ENCODE measurements around the gene PLEKHJ1. TPM values are rescaled to one million over a fixed set of nuclear protein-coding genes. Genes with fewer than 3 reads are reported as not detected.

Gene PLEKHJ1
- total and polyA plus RNA-seq, 2 of the 13 experiments (the other 11 are each of a cell fraction or from before 2014, with no cell fraction given), result 70.5 to 130 TPM

DNA sequence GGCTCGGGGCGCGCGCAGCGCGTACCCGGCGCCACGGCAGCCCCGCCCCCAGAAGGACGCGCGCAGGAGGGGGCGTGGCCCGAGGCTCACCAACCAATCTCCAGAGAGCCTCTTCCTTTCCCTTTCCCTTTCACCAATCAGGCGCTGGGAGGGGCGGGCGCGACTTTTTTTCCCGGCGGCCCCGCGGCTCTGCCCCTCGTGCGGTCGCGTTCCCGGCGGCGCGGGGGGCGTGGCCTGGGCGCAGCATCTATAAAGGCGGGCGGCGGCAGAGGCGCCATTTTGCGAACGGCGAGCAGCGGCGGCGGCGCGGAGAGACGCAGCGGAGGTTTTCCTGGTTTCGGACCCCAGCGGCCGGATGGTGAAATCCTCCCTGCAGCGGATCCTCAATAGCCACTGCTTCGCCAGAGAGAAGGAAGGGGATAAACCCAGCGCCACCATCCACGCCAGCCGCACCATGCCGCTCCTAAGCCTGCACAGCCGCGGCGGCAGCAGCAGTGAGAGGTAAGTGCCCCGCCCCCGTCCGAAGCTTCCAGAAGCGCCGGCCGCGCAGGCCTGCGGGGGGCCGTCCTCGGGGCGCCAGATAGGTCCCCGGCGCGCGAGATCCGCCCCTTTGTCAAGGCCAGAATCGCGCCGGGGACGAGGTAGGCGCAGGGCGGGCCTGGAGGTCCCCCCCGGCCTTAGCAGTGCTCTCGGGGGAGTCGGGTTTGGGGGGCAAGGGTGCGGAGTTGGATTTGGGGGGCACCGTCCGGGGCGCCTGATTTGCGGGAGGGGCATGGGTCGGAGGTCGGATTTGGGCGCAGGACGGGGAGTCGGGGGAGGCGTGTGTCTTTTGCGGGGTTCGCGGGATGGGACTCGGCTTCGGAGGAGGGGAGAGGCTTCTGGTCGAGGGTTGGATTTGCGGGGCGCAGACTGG, 33.4 kb upstream of the PLEKHJ1 start (continued):
- TF ChIP-seq, protein P1, sequence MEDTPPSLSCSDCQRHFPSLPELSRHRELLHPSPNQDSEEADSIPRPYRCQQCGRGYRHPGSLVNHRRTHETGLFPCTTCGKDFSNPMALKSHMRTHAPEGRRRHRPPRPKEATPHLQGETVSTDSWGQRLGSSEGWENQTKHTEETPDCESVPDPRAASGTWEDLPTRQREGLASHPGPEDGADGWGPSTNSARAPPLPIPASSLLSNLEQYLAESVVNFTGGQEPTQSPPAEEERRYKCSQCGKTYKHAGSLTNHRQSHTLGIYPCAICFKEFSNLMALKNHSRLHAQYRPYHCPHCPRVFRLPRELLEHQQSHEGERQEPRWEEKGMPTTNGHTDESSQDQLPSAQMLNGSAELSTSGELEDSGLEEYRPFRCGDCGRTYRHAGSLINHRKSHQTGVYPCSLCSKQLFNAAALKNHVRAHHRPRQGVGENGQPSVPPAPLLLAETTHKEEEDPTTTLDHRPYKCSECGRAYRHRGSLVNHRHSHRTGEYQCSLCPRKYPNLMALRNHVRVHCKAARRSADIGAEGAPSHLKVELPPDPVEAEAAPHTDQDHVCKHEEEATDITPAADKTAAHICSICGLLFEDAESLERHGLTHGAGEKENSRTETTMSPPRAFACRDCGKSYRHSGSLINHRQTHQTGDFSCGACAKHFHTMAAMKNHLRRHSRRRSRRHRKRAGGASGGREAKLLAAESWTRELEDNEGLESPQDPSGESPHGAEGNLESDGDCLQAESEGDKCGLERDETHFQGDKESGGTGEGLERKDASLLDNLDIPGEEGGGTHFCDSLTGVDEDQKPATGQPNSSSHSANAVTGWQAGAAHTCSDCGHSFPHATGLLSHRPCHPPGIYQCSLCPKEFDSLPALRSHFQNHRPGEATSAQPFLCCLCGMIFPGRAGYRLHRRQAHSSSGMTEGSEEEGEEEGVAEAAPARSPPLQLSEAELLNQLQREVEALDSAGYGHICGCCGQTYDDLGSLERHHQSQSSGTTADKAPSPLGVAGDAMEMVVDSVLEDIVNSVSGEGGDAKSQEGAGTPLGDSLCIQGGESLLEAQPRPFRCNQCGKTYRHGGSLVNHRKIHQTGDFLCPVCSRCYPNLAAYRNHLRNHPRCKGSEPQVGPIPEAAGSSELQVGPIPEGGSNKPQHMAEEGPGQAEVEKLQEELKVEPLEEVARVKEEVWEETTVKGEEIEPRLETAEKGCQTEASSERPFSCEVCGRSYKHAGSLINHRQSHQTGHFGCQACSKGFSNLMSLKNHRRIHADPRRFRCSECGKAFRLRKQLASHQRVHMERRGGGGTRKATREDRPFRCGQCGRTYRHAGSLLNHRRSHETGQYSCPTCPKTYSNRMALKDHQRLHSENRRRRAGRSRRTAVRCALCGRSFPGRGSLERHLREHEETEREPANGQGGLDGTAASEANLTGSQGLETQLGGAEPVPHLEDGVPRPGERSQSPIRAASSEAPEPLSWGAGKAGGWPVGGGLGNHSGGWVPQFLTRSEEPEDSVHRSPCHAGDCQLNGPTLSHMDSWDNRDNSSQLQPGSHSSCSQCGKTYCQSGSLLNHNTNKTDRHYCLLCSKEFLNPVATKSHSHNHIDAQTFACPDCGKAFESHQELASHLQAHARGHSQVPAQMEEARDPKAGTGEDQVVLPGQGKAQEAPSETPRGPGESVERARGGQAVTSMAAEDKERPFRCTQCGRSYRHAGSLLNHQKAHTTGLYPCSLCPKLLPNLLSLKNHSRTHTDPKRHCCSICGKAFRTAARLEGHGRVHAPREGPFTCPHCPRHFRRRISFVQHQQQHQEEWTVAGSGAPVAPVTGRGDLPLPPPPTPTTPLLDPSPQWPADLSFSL (CRISPR knock-in tag; IDR thresholded peaks at IDR 0.05), result no peak
- no peak for TF ChIP-seq ZNF7 (CRISPR knock-in tag; IDR thresholded peaks at IDR 0.05)
- TF ChIP-seq SETDB1 (CRISPR knock-in tag; IDR thresholded peaks at IDR 0.05; ENCODE audit: borderline replicate concordance), result no peak
- TF ChIP-seq RFXANK (CRISPR knock-in tag; IDR thresholded peaks at IDR 0.05), result peak; percentile 39; the same call in 1 of the 2 replicates
- TF ChIP-seq ZNF441 (CRISPR knock-in tag; IDR thresholded peaks at IDR 0.05; ENCODE audit: borderline replicate concordance), result peak; percentile 36; the same call in 1 of the 2 replicates
- TF ChIP-seq, protein P2, sequence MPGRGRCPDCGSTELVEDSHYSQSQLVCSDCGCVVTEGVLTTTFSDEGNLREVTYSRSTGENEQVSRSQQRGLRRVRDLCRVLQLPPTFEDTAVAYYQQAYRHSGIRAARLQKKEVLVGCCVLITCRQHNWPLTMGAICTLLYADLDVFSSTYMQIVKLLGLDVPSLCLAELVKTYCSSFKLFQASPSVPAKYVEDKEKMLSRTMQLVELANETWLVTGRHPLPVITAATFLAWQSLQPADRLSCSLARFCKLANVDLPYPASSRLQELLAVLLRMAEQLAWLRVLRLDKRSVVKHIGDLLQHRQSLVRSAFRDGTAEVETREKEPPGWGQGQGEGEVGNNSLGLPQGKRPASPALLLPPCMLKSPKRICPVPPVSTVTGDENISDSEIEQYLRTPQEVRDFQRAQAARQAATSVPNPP (CRISPR knock-in tag; IDR thresholded peaks at IDR 0.05), result no peak
- no peak for TF ChIP-seq ARID2 (CRISPR knock-in tag; IDR thresholded peaks at IDR 0.05; ENCODE audit: borderline replicate concordance)
- TF ChIP-seq, protein P3, sequence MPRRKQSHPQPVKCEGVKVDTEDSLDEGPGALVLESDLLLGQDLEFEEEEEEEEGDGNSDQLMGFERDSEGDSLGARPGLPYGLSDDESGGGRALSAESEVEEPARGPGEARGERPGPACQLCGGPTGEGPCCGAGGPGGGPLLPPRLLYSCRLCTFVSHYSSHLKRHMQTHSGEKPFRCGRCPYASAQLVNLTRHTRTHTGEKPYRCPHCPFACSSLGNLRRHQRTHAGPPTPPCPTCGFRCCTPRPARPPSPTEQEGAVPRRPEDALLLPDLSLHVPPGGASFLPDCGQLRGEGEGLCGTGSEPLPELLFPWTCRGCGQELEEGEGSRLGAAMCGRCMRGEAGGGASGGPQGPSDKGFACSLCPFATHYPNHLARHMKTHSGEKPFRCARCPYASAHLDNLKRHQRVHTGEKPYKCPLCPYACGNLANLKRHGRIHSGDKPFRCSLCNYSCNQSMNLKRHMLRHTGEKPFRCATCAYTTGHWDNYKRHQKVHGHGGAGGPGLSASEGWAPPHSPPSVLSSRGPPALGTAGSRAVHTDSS (CRISPR knock-in tag; conservative IDR thresholded peaks at IDR 0.05), result no peak
- no peak for TF ChIP-seq ZNF780A (CRISPR knock-in tag; IDR thresholded peaks at IDR 0.05)
- no peak for TF ChIP-seq AKAP8 (CRISPR knock-in tag; IDR thresholded peaks at IDR 0.05)
- TF ChIP-seq TAF15 (IDR thresholded peaks at IDR 0.05; ENCODE audit: low read depth, low read length, poor library complexity, severe bottlenecking), result no peak
- peak; percentile 8; the same call in 1 of the 2 replicates for TF ChIP-seq HDAC2 (CRISPR knock-in tag; IDR thresholded peaks at IDR 0.05)
- TF ChIP-seq MED8 (CRISPR knock-in tag; IDR thresholded peaks at IDR 0.05; ENCODE audit: insufficient replicate concordance), result peak; percentile 8
- no peak; the same call in 1 of the 2 replicates for TF ChIP-seq CENPT (CRISPR knock-in tag; IDR thresholded peaks at IDR 0.05; ENCODE audit: low read depth)
- TF ChIP-seq ZNF839 (CRISPR knock-in tag; IDR thresholded peaks at IDR 0.05; ENCODE audit: borderline replicate concordance), result no peak
- TF ChIP-seq HNRNPUL1 (IDR thresholded peaks at IDR 0.05; ENCODE audit: low read depth, low read length), result peak; percentile 44; the same call in 1 of the 2 replicates
- TF ChIP-seq ZMAT3 (CRISPR knock-in tag; conservative IDR thresholded peaks at IDR 0.05), result 0 out of 2 replicates have a peak, but pooled peaks have one; percentile 31
- peak; percentile 71; the same call in 1 of the 2 replicates for TF ChIP-seq ZNF431 (CRISPR knock-in tag; IDR thresholded peaks at IDR 0.05; ENCODE audit: borderline replicate concordance, low read depth)
- peak; percentile 46; the same call in 1 of the 2 replicates for TF ChIP-seq KDM5B (CRISPR knock-in tag; IDR thresholded peaks at IDR 0.05; ENCODE audit: borderline replicate concordance)
